GM12873 (cell line): ENCODE data around the gene CFAP91.
A peak's percentile ranks its signal among the peaks of the same experiment; 100 is the strongest.

Experiments used
- TF ChIP-seq, protein P1 (sequence below): IDR thresholded peaks from 2 replicates; pipeline ENCODE4 v1.5.1; 2012; ENCODE audit warnings: low read depth, mild to moderate bottlenecking, moderate library complexity, low read length, control low read depth; ENCODE audit not compliant: insufficient read depth; ENCODE audit errors: missing control alignments

CFAP91 gene

DNA sequence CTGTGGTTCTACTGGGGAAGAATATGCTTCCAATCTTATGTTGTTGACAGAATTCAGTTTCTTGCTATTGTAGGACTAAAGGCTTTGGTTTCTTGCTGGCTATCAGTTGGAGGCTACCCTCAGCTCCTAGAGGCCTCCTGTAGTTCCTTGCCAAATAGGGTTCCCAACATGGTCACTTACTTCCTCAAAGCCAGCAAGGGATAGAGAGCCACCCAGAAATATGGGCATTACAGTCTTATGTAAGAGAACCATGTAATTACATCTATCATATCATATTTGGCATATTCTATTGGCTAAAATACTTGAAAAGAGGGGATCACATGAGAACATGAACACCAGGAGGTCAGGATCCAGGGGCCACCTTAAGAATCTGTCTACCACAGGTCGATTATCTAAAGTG, 19.4 kb upstream of the CFAP91 start:
- TF ChIP-seq, protein P1, sequence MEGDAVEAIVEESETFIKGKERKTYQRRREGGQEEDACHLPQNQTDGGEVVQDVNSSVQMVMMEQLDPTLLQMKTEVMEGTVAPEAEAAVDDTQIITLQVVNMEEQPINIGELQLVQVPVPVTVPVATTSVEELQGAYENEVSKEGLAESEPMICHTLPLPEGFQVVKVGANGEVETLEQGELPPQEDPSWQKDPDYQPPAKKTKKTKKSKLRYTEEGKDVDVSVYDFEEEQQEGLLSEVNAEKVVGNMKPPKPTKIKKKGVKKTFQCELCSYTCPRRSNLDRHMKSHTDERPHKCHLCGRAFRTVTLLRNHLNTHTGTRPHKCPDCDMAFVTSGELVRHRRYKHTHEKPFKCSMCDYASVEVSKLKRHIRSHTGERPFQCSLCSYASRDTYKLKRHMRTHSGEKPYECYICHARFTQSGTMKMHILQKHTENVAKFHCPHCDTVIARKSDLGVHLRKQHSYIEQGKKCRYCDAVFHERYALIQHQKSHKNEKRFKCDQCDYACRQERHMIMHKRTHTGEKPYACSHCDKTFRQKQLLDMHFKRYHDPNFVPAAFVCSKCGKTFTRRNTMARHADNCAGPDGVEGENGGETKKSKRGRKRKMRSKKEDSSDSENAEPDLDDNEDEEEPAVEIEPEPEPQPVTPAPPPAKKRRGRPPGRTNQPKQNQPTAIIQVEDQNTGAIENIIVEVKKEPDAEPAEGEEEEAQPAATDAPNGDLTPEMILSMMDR, result no peak

GRCh38 chr3:119690043-119690656, 12.7 kb upstream of the CFAP91 start:
- TF ChIP-seq, protein P1, result peak; percentile 47

- TF ChIP-seq, protein P1, result no peak
Measured at GRCh38 chr3:119695480-119695879, 7.3 kb upstream of the CFAP91 start.

GRCh38 chr3:119697394-119697793, 5.4 kb upstream of the CFAP91 start:
- TF ChIP-seq, protein P1, result no peak

DNA sequence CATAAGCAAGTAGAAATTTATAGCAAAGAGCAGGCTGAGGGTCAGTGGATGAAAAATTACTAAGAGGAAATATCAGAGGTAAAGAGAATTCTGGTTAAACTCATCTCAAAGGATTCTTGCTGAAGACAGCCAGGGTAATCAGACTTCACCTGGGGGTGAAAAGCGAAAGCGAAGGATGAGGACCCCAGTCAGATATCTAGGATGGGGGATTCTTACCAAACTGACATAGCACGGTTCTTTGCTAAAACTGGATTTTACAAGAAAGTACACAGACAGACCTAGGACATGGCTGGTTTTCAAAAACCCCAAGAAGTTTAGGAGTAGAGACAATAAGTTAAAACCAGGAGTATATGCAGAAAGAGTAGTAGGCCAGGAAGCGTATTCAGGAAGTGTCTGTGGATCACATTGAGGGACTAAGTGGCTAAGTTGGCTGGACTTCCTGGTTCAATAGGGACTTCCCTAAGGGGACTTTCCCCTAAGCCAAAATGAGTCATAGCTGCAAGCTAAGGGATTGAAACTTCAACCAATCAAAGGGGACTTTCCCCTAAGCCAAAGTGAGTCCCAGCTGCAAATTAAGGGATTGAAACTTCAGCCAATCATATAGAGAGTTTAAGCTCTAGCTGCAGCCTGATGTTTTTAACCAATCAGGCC, 2.4 kb upstream of the CFAP91 start:
- TF ChIP-seq, protein P1, result no peak

DNA sequence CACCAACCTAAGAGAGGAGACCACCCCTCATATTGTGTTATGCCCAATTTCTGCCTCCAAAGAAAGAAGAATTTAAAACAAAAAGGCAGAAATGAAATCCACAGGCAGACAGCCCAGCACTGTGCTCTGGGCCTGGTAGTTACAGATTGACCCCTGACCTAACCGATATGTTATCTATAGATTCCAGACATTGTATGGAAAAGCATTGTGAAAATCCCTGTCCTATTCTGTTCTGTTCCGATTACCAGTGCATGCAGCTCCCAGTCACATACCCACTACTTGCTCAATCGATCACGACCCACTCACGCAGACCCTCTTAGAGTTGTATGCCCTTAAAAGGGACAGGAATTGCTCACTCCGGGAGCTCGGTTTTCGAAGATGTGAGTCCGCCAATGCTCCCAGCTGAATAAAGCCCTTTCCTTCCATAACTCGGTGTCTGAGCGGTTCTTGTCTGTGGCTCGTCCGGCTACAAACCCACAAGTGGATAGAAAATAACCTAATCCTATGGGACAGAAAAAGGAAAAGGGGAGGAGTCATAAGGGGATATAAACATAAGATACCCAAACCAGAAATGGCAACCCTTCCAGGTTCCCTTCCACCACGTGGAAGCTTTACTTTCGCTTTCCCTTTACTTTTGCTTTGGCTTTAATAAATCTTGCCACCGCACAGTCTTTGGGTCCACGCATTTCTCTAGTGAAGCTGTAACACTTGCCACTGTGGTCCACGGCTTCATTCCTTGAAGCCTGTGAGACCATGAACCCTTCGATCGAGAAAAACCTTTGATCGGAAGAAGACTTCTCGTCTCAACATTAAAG, 1.7 kb upstream of the CFAP91 start:
- TF ChIP-seq, protein P1, result no peak

GRCh38 chr3:119703820-119704531, 1.2 kb downstream of the CFAP91 start:
- TF ChIP-seq, protein P1, result no peak
